Ovary (tissue), 3 donors: ENCODE measurements around the gene PLK1.

ENCODE experiments used
- POLR2A ChIP-seq: fragments of 450-650 bp; IDR thresholded peaks from one replicate; pipeline ENCODE4 v1.6.1; 2017; ENCODE audit warnings: antibody characterized with exemption, mild to moderate bottlenecking, moderate library complexity
- TF ChIP-seq, protein P1 (sequence below), 3 donors: fragments of 450-650 bp in 2 of 3; fragments of 200-600 bp in 1 of 3; IDR thresholded peaks; one replicate each; pipeline versions ENCODE4 v1.5.1 to v1.8.0; 2016 to 2022; ENCODE audit warnings: antibody characterized with exemption in 3 of 3, mild to moderate bottlenecking in 1 of 3
- donor health status: DM: no; HTN: no; CAD: no.

DNA sequence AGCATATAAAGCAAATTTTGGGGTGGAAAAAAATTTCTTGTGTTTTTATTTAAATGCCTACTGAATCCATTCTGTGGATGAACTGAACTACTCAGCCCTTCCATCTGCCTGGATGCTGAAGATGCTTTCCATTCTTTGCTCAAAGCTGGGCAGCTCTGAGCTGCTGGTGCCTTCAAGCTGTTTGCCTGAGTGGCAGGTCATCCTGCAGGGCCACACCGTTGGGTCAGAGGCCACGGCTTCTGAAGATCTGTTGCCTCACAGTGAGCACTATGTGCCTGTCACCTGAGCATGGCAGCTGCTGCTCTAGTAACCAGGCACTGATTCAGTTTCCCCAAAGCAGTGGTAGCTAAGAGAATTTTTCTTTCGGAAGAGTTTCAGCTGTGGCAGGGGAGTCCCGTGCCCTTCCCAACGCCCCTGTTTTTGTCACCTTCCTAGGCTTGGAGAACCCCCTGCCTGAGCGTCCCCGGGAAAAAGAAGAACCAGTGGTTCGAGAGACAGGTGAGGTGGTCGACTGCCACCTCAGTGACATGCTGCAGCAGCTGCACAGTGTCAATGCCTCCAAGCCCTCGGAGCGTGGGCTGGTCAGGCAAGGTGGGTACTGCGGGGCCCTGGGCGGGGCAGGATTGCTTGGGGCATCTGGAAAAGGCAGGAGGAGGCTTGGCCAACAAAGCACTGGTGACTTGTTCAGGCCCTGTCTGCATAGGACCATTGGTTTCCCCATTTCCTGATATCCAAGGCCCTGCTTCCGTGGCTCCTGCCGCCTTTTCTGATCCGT, 8.5 kb downstream of the PLK1 start:
- TF ChIP-seq POLR2A = no peak
- TF ChIP-seq, protein P1, sequence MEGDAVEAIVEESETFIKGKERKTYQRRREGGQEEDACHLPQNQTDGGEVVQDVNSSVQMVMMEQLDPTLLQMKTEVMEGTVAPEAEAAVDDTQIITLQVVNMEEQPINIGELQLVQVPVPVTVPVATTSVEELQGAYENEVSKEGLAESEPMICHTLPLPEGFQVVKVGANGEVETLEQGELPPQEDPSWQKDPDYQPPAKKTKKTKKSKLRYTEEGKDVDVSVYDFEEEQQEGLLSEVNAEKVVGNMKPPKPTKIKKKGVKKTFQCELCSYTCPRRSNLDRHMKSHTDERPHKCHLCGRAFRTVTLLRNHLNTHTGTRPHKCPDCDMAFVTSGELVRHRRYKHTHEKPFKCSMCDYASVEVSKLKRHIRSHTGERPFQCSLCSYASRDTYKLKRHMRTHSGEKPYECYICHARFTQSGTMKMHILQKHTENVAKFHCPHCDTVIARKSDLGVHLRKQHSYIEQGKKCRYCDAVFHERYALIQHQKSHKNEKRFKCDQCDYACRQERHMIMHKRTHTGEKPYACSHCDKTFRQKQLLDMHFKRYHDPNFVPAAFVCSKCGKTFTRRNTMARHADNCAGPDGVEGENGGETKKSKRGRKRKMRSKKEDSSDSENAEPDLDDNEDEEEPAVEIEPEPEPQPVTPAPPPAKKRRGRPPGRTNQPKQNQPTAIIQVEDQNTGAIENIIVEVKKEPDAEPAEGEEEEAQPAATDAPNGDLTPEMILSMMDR (IDR thresholded peaks at IDR 0.05) = no peak
